ENCODE data around the gene PSMG3.
A peak's percentile ranks its signal among the peaks of the same experiment; 100 is the strongest.

Gene PSMG3

DNA sequence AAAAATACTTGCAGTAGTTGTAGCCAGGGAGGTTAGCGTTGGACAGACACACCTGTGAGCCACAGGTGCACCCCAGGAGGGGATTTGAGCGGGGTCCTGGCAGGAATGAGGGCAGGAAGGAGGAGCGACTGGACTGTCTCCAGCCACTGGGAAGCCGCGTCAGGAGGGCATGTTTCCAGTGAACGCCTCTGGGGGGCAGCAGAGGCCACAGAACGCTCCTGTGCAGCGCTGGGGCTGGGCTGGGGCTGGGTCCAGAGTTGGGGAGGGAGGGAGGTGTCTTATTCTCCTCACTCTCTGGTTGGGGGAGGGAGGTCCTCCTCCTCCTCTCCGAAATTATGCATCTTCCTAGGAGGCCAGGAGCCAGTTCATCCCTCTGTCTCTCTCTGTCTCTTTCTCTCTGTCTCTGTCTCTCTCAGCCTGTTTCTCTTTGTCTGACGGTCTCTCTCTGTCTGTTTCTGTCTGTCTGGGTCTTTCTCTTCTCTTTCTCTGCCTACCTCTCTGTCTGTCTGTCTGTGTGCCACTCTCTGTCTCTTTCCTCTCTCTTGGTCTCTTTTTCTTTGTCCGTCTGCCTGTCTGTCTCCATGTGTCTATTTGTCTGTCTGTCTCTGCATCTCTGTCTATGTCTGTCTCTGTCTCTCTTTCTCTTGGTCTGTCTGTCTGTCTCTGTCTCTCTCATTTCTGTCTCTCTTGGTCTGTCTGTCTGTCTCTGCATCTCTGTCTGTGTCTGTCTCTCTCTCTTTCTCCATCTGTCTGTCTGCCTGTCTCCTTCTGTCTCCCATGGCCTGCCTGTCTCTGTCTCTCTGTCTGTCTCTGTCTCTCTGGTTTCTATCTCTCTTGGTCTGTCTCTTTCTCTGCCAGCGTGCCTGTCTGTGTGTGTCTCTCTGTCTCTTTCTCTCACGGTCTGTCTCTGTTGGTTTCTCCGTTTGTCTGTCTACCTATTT, 9.9 kb upstream of the PSMG3 start:
- peak; percentile 44 to 52 for DNase-seq (ENCODE audit: low read depth in 2 of 2)

GRCh38 chr7:1578513-1578912, 8.7 kb upstream of the PSMG3 start:
- no peak for DNase-seq (ENCODE audit: low read depth in 2 of 2)

DNA sequence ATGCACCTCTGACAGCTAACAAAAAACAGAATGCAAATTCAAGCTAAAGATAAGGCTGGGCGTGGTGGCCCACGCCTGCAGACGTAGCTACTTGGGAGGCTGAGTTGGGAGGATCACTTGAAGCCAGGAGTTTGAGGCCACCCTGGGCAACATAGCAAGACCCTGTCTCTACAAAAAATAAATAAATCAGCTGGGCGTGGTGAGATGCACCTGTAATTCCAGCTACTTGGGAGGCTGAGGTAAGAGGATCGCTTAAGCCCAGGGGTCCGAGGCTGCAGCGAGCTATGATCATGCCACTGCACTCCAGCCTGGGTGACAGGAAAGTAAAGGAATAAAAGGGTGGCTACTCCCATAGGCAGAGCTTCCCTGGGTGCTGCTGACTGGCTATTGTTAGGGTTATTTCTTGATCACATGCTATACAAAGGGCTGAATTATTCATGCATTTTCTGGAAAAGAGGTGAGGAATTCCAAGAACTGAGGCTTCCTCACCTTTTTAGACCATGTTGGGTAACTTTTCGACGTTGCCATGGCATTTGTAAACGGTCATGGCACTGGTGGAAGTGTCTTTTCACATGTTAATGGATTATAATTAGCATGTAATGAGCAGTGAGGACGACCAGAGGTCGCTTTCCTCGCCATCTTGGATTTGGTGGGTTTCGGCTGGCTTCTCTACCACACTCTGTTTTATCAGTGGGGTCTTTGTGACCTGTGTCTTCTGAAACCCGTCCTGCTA, 6.9 kb upstream of the PSMG3 start:
- no peak for DNase-seq (ENCODE audit: low read depth in 2 of 2)

- no peak for DNase-seq (ENCODE audit: low read depth in 2 of 2)
Observed at GRCh38 chr7:1575809-1576208, 6.0 kb upstream of the PSMG3 start.

DNA sequence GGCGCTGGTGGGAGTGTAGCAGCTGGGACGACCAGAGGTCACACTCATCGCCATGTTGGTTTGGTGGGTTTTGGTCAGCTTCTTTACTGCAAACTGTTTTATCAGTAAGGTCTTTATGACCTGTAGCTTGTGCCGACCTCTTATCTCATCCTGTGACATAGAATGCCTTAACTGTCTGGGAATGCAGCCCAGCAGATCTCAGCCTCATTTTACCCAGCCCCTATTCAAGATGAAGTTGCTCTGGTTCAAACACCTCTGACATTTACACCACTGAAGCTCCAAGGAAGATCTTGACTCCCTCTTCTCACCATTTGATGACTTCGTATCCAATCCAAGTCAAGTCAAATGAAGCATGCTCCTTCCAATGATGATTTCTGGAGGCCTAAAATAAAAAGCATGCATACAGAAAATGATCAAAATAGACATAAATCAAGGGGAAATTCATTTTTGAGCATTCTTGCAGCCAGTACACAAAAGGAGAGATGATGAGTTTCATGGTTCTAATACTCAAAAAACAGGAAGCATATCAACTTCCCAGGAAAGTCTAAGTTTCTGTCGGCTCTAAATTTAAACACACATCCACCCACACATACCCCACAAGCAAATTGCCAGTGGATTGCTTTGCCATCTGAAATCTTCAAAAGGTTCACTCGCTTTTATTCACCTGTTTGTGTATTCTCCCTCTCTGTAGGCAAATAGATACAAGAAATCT, 2.4 kb upstream of the PSMG3 start:
- DNase-seq (ENCODE audit: low read depth in 2 of 2): no peak

GRCh38 chr7:1569440-1569832, 396 bp downstream of the PSMG3 start:
- DNase-seq (ENCODE audit: low read depth in 2 of 2): no peak

DNA sequence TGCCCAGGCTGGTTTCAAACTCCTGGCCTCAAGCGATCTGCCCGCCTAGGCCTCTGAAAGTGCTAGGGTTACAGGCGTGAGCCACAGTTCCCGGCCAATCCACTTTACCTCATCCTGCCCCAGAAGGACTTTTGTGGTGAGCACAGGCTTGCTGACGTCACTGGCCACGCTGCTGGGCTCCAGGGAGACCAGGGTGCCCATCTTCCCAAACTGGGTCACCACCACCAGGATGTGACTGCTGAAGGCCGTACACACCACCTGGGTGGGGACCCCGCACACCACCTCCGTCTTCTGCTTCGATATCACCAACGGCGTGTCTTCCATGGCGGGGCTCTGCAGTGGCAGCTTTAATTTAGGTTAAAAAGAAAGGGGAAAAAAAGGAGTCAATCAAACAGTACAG, 816 bp downstream of the PSMG3 start:
- peak in 1 of 2 donors; percentile 23 for DNase-seq (ENCODE audit: low read depth in 2 of 2)

DNA sequence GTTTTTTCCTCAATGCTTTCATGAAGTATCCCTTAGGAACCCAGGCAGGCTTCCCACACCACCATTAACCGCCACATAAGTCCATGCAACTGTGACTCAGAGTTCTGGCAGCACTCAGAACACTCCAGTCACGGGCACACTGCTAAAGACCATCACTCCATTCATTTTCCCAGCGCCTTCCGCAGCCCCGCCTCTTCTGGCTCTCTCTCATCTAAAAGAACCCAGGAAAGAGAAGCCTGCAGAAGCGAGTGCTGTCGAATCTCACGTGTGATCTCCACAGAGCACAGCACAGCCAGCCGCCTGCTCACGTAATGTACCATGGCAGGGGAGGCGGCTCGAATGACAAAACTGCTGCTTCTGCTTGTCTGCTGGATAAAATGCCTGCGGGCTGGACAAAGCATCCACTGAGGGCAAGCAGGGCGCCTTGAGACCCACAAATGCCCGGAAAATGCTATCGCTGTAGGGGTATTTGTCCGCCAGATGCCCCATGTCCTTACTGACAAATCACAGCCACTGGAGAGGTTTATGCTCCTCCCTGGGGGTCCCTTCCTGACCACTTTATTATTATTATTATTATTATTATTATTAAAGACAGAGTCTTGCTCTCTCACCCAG, 1.8 kb downstream of the PSMG3 start:
- DNase-seq (ENCODE audit: low read depth in 2 of 2): no peak

GRCh38 chr7:1567049-1567771, 2.6 kb downstream of the PSMG3 start:
- DNase-seq (ENCODE audit: low read depth in 2 of 2): no peak

DNA sequence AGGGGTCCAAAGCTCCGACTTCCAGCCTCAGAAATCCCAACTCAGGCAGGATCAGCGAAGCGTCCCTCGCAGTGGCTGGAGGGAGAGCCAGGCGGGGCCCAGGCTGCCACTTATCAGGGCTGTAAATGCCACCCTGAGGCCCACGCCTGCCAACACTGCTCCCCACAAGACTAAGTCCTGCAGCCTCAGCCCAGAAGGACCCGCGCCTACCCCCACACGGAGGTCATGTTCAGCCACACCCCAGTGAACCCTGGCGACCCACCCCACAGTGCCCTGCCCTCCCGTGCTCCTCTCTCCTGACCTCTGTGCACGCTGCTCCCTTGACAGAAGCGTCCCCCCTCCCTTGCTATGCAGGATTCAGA, 3.2 kb downstream of the PSMG3 start:
- DNase-seq (ENCODE audit: low read depth in 2 of 2): no peak

- DNase-seq (ENCODE audit: low read depth in 2 of 2): no peak
Observed at GRCh38 chr7:1564603-1565022, 5.2 kb downstream of the PSMG3 start.

DNA sequence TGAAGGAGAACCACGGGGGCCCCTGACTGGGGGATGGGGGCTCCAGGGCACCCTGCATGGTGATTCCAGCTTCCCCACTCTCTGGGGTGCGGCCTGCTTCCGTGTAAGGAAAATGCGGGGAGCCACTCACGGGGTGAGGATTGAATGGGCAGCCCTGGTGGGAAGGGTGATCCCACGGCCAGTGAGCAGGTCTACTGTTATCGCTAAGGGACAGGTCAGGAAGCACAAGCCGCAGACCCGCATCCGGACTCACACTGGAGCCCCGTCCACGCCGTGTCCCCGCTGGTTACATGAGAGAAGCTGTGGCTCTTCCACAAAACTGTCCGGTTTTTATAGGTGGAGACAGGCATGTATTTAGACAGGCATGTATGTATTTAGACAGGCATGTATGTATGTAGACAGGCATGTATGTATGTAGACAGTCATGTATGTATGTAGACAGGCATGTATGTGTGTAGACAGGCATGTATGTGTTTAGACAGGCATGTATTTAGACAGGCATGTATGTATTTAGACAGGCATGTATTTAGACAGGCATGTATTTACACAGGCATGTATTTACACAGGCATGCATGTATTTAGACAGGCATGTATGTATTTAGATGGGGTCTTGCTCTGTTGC, 5.7 kb downstream of the PSMG3 start:
- no peak for DNase-seq (ENCODE audit: low read depth in 2 of 2)

DNA sequence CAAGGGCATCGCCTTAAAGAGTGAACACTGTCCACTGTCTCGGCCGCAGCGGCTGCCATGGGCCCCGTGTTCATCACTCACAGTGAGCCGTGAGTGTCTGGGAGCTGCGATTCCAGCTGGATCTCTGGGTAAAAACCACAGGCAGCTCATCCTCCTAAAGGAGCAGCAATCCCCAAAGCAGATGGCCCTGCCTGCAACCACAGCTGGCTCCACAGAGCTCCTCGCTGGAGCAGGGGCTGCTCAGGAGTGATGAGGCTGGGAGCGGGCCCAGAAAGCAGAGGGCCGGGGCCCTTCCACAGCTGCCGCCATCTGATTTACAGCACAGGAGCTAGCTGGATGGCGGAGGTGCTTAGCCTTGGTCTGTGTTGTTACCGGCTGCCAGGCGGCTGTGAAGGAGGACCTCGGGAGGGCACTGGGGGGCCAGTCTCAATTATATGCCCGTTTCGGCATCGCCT, 7.2 kb downstream of the PSMG3 start:
- DNase-seq (ENCODE audit: low read depth in 2 of 2): no peak

- DNase-seq (ENCODE audit: low read depth in 2 of 2): no peak
Observed at GRCh38 chr7:1562116-1562515, 7.7 kb downstream of the PSMG3 start.

GRCh38 chr7:1561036-1561940, 8.5 kb downstream of the PSMG3 start:
- DNase-seq (ENCODE audit: low read depth in 2 of 2): no peak

DNA sequence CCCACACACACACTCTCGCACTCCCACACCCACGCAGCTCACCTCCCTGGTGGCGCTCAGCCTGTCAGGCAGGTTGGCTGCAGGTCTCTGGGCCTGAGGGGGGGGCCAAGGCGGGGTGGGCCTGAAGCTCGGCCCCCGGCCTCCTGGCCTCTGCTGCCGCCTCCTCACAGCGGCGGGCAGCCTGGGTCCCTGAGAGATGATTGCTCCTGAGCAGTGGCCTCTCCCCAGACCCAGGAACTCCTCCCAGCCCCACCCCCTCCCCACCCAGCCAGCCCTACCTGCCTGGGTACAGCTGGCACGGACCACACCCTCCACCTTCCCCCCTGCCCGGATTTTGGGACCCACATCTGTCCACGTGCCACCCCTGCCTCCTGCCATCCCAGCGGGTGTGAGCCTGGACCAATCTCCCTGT, 9.2 kb downstream of the PSMG3 start:
- DNase-seq (ENCODE audit: low read depth in 2 of 2): no peak

DNA sequence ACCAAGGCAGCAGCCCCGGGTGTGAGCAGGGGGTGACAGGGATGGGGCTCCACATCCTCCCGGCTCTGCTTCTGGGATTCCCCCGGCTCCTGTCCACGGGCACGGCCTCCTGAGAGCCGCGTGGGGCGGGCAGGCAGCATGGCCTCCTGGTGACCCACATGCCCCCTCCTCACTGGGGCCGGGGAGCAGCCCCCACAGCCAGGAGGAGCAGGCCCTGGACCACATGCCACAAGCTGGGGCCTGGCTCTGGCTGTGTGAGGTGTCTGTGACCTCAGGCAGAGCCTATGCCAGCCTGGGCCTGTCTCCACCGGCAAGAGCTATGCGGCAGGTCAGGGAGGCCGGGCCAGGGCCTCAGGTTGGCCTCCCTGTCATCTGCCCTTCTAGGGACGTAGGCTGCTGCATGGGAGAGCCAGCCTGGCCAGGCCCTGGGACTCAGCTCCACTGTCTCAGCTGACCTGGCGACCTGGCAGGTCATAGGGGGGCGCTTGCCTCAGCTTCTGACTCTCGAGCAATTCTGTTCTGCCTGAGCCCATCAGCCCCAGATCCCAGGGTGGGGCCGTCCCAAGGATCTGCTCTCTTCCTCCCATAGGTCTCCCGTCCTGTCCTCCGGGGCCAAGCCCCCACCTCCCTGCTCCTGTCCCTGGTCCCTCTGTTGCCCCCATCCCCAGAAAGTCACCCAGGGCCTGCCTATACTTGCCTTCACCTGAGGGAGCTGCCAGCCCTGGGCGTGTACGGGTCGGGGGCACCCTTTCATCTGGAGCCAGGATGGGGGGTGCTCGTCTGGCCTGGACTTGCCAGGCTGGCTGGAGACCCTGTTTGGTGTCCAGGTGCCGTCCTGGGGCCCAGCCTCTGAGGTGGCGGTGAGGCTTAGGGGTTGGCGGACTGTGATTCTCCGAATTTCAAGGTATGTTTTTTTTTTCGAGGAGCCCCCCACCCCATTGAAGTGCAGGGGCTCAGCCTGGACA, 9.9 kb downstream of the PSMG3 start:
- no peak for DNase-seq (ENCODE audit: low read depth in 2 of 2)

DNA sequence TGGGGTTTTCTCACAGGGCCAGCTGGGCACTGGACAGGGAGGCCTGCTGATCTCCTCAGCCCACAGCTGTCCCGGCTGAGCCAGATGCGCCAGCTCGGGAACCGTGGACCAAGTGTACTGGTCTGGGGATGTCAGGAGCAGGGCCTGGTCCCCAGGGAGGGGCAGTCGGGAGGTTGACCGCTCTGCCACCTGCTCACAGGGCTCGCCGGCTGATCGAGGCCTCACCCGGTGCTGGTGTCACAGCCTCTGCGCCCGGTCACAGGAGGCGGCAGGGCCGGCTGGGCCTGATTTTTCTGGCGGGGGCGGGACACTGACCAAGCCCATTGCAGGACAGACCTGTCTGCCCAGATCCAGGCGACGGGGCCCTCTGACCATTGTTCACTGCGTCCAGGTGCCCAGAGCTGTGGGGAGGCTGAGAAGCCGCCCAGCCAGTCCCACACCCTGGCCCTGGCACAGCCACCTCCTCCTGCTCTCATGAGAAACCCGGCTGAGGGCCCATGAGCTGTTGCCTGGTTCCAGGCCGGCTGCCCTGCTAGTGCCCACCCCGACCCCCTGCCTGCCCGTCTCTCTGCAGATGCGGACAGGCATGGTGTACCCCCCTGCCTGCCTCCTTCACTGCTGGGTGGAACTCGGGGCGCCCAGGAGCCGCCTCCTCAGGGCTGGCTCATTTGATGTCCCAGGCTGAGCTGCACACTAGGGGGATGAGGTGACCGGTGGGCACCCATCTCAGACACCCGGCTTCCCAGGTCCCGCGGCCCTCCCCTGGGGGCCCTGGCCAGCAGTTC, 10.8 kb downstream of the PSMG3 start:
- no peak for DNase-seq (ENCODE audit: low read depth in 2 of 2)
